OCI-LY3 (cell line): ENCODE data around the gene SLC24A2.

Experiments
- H2AFZ ChIP-seq: fragments of 200-600, 300-600 bp; shearing (Covaris generic); 2 replicates; pipeline ENCODE4 v1.6.0; 2014; ENCODE audit warnings: antibody characterized with exemption, low read depth, low read length
- H3K27ac ChIP-seq: fragments of 200-600, 300-600 bp; sonication (generic); 2 replicates; pipeline ENCODE4 v1.5.1; 2014; ENCODE audit warnings: mild to moderate bottlenecking, low read length, moderate library complexity, mixed read lengths
- H3K27me3 ChIP-seq: fragments of 200-600, 300-600 bp; sonication (generic); 2 replicates; pipeline ENCODE4 v1.6.1; 2014; ENCODE audit warnings: low read depth, low read length, mixed read lengths
- H3K36me3 ChIP-seq: fragments of 200-600, 300-600 bp; sonication (generic); replicated peaks from 2 replicates; pipeline ENCODE3; 2014; ENCODE audit warnings: low read depth, low read length, mixed read lengths
- H3K4me1 ChIP-seq: fragments of 300-600, 200-600 bp; sonication (generic); 2 replicates; pipeline ENCODE4 v1.6.1; 2014; ENCODE audit warnings: low read length, mixed read lengths
- H3K4me2 ChIP-seq: fragments of 200-600, 300-600 bp; sonication (generic); 2 replicates; pipeline ENCODE4 v1.6.1; 2014; ENCODE audit warnings: low read length, mixed read lengths
- H3K4me3 ChIP-seq: fragments of 300-600, 200-600 bp; sonication (generic); 2 replicates; pipeline ENCODE4 v1.5.1; 2014; ENCODE audit warnings: antibody characterized with exemption, mild to moderate bottlenecking, low read length, moderate library complexity
- H3K79me2 ChIP-seq: fragments of 300-600, 200-600 bp; shearing (Covaris generic); 2 replicates; pipeline ENCODE4 v1.6.1; 2014; ENCODE audit warnings: mild to moderate bottlenecking, low read length, mixed read lengths
- H3K9ac ChIP-seq: fragments of 300-600, 200-600 bp; shearing (Covaris generic); 2 replicates; pipeline ENCODE4 v1.6.0; 2014; ENCODE audit warnings: mild to moderate bottlenecking, low read length, moderate library complexity
- H3K9me3 ChIP-seq: fragments of 200-600, 300-600 bp; shearing (Covaris generic); 2 replicates; pipeline ENCODE4 v1.6.1; 2014; ENCODE audit warnings: low read length, mixed read lengths; ENCODE audit not compliant: insufficient read depth
- H4K20me1 ChIP-seq: fragments of 200-600, 300-600 bp; sonication (generic); 2 replicates; pipeline ENCODE4 v1.6.1; 2016; ENCODE audit warnings: low read length, mixed read lengths; ENCODE audit not compliant: insufficient read depth
- EZH2phosphoT487 ChIP-seq: fragments of 200-600 bp; shearing (Covaris generic); IDR thresholded peaks from 2 replicates; pipeline ENCODE4 v1.6.1; 2018; ENCODE audit warnings: antibody characterized with exemption, mixed run types, low read depth
- TF ChIP-seq, protein P1 (sequence below): fragments of 200-600, 300-600 bp; sonication (generic); IDR thresholded peaks from 2 replicates; pipeline ENCODE4 v1.5.1; 2014; ENCODE audit warnings: antibody characterized with exemption, low read length, low read depth

The SLC24A2 gene

DNA sequence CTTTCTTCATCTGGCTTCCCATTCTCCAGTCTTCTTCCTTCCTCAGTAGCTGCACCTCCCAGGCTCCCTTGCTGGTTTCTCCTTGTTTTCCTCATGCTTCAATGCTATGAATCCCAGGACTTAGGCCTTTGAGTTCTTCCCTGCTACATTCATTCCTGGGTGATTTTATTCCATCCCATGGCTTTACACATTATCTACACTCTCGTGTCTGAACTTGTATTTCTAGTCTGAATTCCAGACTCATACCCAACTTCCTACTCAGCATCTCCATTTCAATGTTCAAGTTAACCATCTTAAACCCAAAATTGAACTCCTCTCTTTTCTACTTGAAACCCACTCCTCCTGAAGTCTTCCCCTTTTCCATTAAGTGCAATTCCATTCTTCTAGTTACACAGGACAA is 20.0 kb downstream of the SLC24A2 start:
- H3K4me3 ChIP-seq: no peak overlapping the region
- no peak overlapping the region for H3K9ac ChIP-seq
- H3K4me2 ChIP-seq: no peak overlapping the region
- TF ChIP-seq, protein P1, sequence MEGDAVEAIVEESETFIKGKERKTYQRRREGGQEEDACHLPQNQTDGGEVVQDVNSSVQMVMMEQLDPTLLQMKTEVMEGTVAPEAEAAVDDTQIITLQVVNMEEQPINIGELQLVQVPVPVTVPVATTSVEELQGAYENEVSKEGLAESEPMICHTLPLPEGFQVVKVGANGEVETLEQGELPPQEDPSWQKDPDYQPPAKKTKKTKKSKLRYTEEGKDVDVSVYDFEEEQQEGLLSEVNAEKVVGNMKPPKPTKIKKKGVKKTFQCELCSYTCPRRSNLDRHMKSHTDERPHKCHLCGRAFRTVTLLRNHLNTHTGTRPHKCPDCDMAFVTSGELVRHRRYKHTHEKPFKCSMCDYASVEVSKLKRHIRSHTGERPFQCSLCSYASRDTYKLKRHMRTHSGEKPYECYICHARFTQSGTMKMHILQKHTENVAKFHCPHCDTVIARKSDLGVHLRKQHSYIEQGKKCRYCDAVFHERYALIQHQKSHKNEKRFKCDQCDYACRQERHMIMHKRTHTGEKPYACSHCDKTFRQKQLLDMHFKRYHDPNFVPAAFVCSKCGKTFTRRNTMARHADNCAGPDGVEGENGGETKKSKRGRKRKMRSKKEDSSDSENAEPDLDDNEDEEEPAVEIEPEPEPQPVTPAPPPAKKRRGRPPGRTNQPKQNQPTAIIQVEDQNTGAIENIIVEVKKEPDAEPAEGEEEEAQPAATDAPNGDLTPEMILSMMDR: no peak
- no peak for TF ChIP-seq EZH2phosphoT487
- H2AFZ ChIP-seq: no peak overlapping the region
- no peaks in the 10 kb centered on the region for H3K9me3 ChIP-seq
- no peaks in the 10 kb centered on the region for H3K27me3 ChIP-seq
- H3K79me2 ChIP-seq: no peaks in the 10 kb centered on the region
- no peak overlapping the region for H3K27ac ChIP-seq
- H3K36me3 ChIP-seq: no peaks in the 10 kb centered on the region
- no peaks in the 10 kb centered on the region for H4K20me1 ChIP-seq
- H3K4me1 ChIP-seq: no peaks in the 10 kb centered on the region

DNA sequence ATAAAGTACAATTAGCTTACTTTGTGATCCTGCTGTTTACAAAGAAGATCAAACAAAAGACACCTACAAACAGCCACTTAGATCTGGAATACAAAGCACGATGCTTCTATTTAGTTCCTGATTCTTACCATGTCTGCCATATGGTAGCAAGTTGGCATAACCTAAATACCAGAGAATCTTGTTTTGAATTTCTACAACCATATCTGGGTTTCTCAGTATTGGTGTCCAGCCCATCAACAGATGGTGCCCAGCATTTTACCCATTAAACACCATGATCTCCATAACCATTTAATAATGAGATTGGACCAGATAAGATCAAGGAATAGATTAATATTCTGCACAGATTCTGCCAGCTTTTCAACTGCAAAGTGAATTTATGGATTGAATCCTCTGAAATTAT is 29.8 kb downstream of the SLC24A2 start:
- H3K36me3 ChIP-seq: no peaks in the 10 kb centered on the region
- no peaks in the 10 kb centered on the region for H3K4me1 ChIP-seq
- no peak overlapping the region for H3K4me3 ChIP-seq
- TF ChIP-seq, protein P1: no peak
- TF ChIP-seq EZH2phosphoT487: no peak
- no peaks in the 10 kb centered on the region for H3K79me2 ChIP-seq
- H3K9ac ChIP-seq: no peak overlapping the region
- no peaks in the 10 kb centered on the region for H4K20me1 ChIP-seq
- H3K27me3 ChIP-seq: no peaks in the 10 kb centered on the region
- no peak overlapping the region for H3K27ac ChIP-seq
- H3K4me2 ChIP-seq: no peak overlapping the region
- no peaks in the 10 kb centered on the region for H3K9me3 ChIP-seq
- no peak overlapping the region for H2AFZ ChIP-seq

DNA sequence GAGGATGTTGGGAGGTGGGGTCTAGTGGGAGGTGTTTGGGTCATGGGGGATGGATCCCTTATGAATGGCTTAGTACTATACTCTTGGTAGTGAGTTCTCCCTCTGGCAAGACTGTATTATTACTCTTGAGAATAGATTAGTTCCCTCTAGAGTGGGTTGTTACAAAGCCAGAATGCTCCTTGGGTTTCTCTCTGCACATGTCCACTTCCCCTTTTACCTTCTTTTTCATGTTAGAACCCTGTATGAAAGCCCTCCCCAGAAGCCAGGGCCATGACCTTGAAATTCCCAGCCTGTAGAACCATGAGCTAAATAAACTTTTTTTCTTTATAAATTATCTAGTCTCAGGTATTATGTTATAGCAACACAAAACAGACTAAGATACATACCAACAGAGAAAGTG is 31.1 kb downstream of the SLC24A2 start:
- no peak overlapping the region for H3K4me3 ChIP-seq
- no peaks in the 10 kb centered on the region for H3K9me3 ChIP-seq
- no peak overlapping the region for H3K4me2 ChIP-seq
- H3K79me2 ChIP-seq: no peaks in the 10 kb centered on the region
- TF ChIP-seq EZH2phosphoT487: no peak
- TF ChIP-seq, protein P1: no peak
- no peak overlapping the region for H3K9ac ChIP-seq
- no peaks in the 10 kb centered on the region; the same call in 1 of the 2 replicates for H3K27me3 ChIP-seq
- no peaks in the 10 kb centered on the region for H4K20me1 ChIP-seq
- H3K36me3 ChIP-seq: no peaks in the 10 kb centered on the region
- H2AFZ ChIP-seq: no peak overlapping the region
- H3K4me1 ChIP-seq: no peaks in the 10 kb centered on the region
- no peak overlapping the region for H3K27ac ChIP-seq

DNA sequence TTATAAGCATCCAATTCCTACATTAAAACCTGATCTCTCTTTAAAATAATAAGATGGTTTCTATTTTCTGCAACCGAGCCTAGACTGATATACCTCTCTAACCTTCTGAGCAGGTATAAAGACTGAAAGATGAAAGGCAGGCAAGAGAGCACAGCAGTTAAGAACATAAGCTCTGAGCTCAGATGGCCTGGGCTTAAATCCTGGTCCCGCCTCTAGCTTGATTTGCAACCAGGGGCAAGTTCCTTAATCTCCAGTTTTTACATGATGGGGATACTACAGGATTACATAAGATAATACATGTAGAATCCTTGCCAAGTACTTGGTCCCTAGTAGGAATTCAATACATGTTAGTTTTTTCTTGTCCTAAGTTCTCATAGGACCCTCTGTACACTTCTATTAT is 33.9 kb downstream of the SLC24A2 start:
- no peaks in the 10 kb centered on the region for H3K79me2 ChIP-seq

More for the DNA sequence above, 33.9 kb downstream of the SLC24A2 start:
- Histone ChIP-seq H3K9ac (no peak overlapping the region), H2AFZ (no peak overlapping the region), H3K4me2 (no peak overlapping the region), H3K27ac (no peak overlapping the region), H3K27me3 (no peaks in the 10 kb centered on the region; the same call in 1 of the 2 replicates), H3K4me3 (no peak overlapping the region), H4K20me1 (no peaks in the 10 kb centered on the region), H3K36me3 (no peaks in the 10 kb centered on the region), H3K9me3 (no peaks in the 10 kb centered on the region), H3K4me1 (no peaks in the 10 kb centered on the region)
- TF ChIP-seq, protein P1: no peak
- no peak for TF ChIP-seq EZH2phosphoT487
